HG03439 (cell line): Measurements from ENCODE around the gene RAB12.
A peak's percentile ranks its signal among the peaks of the same experiment; 100 is the strongest.
"Not testable (repeated sequence)": the region's sequence is repeated elsewhere in the genome, so short reads cannot be mapped to it uniquely, and the experiment has no call there.

Source experiments
- ATAC-seq: cut with Tn5 transposase; IDR thresholded peaks from one replicate; pipeline ENCODE4 v1.9.1; 2021; ENCODE audit warnings: mild to moderate bottlenecking, moderate library complexity; ENCODE audit not compliant: unreplicated experiment

Gene RAB12

DNA sequence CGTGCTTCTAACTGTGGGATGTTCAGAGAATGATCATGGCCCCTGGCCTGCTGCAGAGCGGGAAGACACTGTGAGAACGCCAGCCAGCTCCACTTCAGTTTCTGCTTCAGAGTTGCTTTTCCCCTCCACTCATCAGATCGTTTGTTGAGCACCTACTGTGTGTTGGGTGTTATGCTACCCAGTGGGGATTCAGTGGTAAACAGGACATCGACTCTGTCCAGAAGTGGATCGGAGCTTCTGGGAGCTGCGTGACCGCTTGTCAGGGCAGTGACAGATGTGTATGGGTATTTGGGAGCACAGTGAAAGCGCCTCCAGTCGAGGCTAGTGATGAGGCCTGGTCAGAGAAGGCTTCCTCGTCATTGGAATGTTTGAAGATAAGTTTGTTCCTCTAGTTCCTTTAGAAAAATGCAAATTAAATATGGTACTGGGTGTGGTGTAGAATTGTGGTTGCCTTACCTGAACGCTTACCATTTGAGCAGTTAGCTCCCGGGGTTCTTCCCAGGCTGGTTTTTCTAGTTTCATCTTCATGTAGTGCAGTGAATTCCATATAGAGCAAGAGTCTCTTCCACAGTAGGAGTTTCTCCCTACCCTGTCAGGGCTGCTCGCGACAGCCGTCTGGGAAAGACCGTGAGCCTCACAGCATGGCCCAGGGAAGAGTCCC lies 2.8 kb downstream of the RAB12 start:
- ATAC-seq, result no peak

- ATAC-seq, result no peak
Measured at GRCh38 chr18:8614875-8615274, 5.6 kb downstream of the RAB12 start.

GRCh38 chr18:8615397-8616027 lies 6.3 kb downstream of the RAB12 start:
- no peak for ATAC-seq

DNA sequence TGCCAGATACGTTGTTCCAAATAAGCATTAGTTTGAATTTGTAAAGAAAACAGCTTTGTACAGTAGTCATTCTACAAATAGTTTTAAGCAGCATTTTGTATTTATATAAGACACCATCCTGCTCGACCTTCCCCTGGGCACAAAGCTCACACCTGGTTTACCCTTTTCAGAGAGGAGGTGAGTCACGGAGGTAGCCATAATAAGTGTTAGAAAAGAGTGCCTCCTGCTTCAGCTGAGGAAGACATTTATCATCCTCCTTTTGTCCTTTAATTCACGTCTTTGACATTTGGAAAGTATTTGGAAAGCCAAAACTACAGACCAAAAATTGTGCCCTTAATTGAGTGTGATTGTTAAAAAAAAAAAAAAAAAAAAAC lies 6.8 kb downstream of the RAB12 start:
- no peak for ATAC-seq

DNA sequence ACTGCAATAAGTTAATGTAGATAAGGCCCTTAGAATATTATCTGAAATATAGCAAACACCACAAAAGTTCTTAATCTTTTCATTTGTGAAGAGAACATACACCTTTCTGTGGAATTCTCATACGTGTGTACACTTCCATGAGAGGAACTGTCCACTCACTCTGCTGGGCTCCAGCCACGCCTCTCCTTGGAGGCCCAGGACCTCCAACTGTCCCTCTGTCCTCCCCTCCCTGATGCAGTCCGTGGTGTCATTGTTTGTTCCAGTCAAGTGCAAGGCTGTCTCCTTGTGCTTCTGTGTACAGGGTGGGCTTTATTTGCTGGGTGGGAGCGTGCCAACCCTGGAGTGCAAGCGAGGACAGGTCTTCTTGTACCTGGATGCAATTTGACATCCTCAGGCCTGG lies 8.7 kb downstream of the RAB12 start:
- ATAC-seq, result no peak

- no peak for ATAC-seq
Measured at GRCh38 chr18:8619041-8619440, 9.8 kb downstream of the RAB12 start.

- ATAC-seq, result no peak
Measured at GRCh38 chr18:8619835-8620577, 10.8 kb downstream of the RAB12 start.

DNA sequence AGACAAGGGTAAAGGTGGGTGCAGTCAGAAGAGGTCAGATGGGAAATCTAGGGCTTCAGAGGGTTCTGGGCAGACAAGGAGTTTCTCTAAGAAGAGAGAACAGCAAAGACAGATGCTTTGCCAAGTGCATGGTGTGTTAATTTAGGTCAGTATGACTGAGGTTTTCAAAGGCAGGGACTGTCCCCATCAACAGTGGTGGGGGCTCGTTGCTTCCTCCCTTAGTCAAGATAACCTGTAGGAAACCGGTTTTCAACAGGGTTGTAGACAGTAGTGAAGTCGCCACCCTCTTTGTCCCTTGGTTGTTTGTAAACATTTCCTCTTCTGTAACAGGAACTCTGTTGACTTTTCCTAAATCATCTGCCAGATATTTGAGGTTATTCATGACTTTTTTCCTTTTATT lies 11.6 kb downstream of the RAB12 start:
- ATAC-seq, result no peak

GRCh38 chr18:8622625-8623024 lies 13.4 kb downstream of the RAB12 start:
- not testable (repeated sequence) for ATAC-seq

DNA sequence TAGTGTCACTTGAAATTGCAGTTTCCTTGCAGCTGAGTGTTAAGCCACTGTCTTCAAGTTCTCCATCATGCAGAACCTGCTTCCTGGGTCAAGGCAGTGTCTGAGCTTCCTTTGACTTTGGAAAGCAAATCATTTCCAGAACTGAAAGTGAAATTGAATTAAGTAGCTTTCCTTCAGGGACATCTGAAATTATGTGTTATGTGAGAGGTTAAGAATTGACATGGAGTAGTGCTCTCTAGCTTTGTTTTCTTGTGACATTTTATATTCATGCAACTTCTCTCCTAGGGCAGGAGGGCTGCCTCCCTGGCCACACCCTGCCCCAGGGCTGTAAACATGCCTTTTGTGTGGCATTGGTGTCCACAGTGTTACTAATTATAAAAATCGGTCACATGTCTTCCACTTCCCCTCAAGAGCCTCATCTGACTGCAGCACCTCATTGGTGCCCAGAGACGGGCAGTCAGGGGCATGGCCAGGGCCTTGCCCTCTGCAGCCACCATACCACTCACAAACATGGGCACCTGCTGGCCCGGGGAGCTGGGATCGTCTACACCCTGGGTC lies 14.4 kb downstream of the RAB12 start:
- peak; percentile 62 for ATAC-seq

DNA sequence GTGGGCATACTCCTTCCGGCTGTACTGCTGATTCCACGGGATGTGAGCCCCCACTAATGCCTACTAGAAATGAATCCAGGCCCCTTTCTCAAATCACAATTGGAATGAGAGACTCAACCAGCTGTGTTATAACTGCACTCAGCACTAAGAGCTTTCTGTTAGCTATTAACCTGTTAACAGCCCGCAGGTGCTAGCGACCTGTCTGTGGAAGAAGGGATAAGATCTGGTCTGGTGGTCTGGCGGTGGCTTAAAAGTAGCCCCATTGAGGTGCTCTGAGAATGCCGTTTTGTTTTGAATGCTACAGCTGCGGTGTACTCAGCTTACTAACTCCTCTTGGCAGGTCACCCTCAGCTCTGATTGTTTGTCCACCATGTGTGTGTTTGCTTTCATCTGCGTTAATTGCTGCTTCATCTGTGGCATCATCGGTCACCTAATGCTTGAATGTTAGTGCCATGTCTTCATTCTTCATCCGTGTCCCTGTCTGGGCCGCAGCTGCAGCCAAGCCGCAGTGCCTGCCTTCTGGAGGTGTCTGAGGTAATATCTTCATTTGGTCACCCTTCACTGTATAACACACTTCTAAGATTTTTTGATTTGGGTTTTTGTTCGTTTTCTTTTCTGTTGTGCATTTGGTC lies 16.3 kb downstream of the RAB12 start:
- ATAC-seq, result no peak

GRCh38 chr18:8626414-8627106 lies 17.3 kb downstream of the RAB12 start:
- no peak for ATAC-seq

GRCh38 chr18:8627107-8627472 lies 17.9 kb downstream of the RAB12 start:
- ATAC-seq, result no peak

DNA sequence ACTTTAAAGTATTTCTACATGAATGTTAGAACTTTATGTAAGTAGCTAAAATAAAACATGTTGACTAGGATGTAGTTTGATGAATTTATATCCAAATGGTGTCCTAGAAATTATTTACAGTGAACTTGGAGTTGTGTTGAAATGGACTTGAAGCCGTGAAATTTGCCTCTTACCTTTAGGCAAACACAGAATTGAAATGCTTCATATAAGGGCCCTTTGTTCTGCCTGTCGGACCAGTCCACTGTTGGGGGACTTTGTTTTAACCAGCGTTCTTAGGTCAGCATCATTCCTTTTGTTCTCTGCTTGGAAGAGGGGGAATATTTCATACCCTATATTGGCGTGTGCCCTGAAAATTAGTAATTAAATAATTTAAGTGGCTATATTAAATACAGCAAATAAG lies 18.3 kb downstream of the RAB12 start:
- ATAC-seq, result no peak

GRCh38 chr18:8629602-8630001 lies 20.4 kb downstream of the RAB12 start:
- ATAC-seq, result no peak

DNA sequence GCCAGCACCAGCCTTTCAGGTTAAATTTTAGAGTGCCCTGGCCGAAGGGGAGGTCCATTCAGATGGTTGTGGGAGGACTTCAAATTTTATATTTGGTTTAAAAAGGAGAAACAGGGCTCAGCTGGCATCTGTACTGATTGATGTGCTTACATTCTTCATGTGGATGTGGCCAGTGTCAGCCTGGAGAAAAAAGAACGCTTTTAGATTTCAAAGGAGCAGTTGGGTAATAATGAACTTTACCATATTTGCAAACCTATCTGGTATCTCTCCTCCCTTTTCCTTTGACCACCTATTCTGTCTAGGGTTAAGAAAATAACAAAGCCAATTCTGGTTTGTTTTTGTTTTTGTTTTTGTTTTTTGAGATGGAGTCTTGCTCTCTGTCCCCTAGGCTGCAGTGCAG lies 21.3 kb downstream of the RAB12 start:
- ATAC-seq, result no peak

GRCh38 chr18:8631265-8631664 lies 22.0 kb downstream of the RAB12 start:
- ATAC-seq, result no peak

DNA sequence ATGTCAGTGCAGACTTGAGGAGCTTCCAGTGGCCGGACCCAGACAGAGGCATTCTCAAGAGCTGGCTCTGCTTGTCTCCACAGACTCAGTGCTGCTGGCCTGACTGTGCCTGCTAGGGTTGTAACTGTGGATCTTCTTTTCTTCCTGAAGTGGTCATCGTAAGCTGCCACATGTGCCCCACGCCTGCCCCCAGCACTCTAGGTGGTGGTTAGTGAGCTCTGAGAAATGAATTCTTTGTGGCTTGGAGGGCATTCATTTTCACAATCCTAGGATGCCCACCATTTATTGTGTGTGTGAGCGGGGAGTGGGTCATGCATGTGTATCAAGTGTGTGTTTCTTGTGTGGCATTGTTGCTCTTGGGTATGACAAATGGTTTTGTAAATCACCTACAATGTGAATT lies 23.1 kb downstream of the RAB12 start:
- no peak for ATAC-seq

GRCh38 chr18:8634508-8634907 lies 25.3 kb downstream of the RAB12 start:
- no peak for ATAC-seq

- ATAC-seq, result no peak
Measured at GRCh38 chr18:8635087-8635486, 25.9 kb downstream of the RAB12 start.

GRCh38 chr18:8639762-8640161 lies 30.5 kb downstream of the RAB12 start:
- no peak for ATAC-seq
